H1 (cell line): ENCODE results near the gene DPH5. TPM values are rescaled to one million over a fixed set of nuclear protein-coding genes. Genes with fewer than 3 reads are reported as not detected.

ENCODE experiments used
- CEBPB ChIP-seq: IDR thresholded peaks from 2 replicates; pipeline ENCODE4 v1.6.1; 2012; ENCODE audit warnings: low read depth, low read length
- CREB1 ChIP-seq: IDR thresholded peaks from 2 replicates; pipeline ENCODE4 v1.6.1; 2012; ENCODE audit warnings: inconsistent platforms
- KDM4A ChIP-seq: IDR thresholded peaks from one replicate; pipeline ENCODE4 v1.7.1; 2012; ENCODE audit warnings: low read depth, mild to moderate bottlenecking, moderate library complexity, low read length, inconsistent platforms; ENCODE audit not compliant: severe bottlenecking
- POU5F1 ChIP-seq: IDR thresholded peaks from 2 replicates; pipeline ENCODE4 v1.6.1; 2011; ENCODE audit warnings: low read depth, mild to moderate bottlenecking, low read length, moderate library complexity
- SP2 ChIP-seq: IDR thresholded peaks from 2 replicates; pipeline ENCODE4 v1.6.1; 2012; ENCODE audit warnings: mild to moderate bottlenecking, low read length, inconsistent platforms
- SP4 ChIP-seq: IDR thresholded peaks from 2 replicates; pipeline ENCODE4 v1.6.1; 2012; ENCODE audit warnings: low read length, inconsistent platforms
- polyA plus RNA-seq, 7 experiments: library from polyadenylated mRNA; depleted of rRNA in 3 of 7; stranded (reverse) in 5 of 7; unstranded in 2 of 7; fragments of >200 nt in 5 of 7; fragments of 200-250 nt in 2 of 7; gene quantifications; 1 replicate in 5 of 7; 2 replicates in 1 of 7; 4 replicates in 1 of 7; pipeline versions ENCODE4 v1.2.1 to v1.2.3, GENCODE V29; 2011 to 2013; ENCODE audit warnings: missing spikeins in 2 of 7, mixed read lengths in 2 of 7
- total RNA-seq: library from RNA; stranded (reverse); fragmentation: NEBNext Ultra II Directional; extraction: Animal tissue kit (Norgen Biotek cat#: 25700); gene quantifications from 2 replicates; pipeline ENCODE4 v1.2.1, GENCODE V29; 2021

DPH5 gene
- total and polyA plus RNA-seq, 2 of the 8 experiments (the other 6 are each of a cell fraction or from before 2014, with no cell fraction given), result 67.7 to 106 TPM

GRCh38 chr1:100942304-100943046 is 83.1 kb downstream of the DPH5 start (continued):
- TF ChIP-seq KDM4A (no peak), SP2 (no peak), SP4 (no peak), POU5F1 (no peak), CREB1 (no peak), CEBPB (no peak)
